ENCODE data around the gene GRID1. TPM values are rescaled to one million over a fixed set of nuclear protein-coding genes. Genes with fewer than 3 reads are reported as not detected.

GRID1 gene
- polyA plus RNA-seq, 1 donor (not counting 4 experiments of a cell fraction or from before 2014, with no cell fraction given): 0.01 TPM

- Histone ChIP-seq H3K27ac (ENCODE audit: control insufficient read depth, insufficient read depth, low read length) (no peak overlapping the region), H3K36me3 (ENCODE audit: control insufficient read depth in 2 of 2, extremely low read depth in 1 of 2, insufficient read depth in 2 of 2, low read length in 2 of 2) (no peaks in the 10 kb centered on the region), H4K20me1 (ENCODE audit: control insufficient read depth, extremely low read depth, insufficient read depth, low read length) (no peaks in the 10 kb centered on the region), H3K9ac (ENCODE audit: control insufficient read depth, extremely low read depth, insufficient read depth, low read length) (no peak overlapping the region), H3K27me3 (ENCODE audit: control insufficient read depth, extremely low read depth, insufficient read depth, low read length) (no peaks in the 10 kb centered on the region), H3K9me1 (ENCODE audit: control insufficient read depth, extremely low read depth, insufficient read depth, low read length) (no peaks in the 10 kb centered on the region), H2AFZ (ENCODE audit: control insufficient read depth, low read length) (no peak overlapping the region), H3K4me1 (ENCODE audit: control insufficient read depth, extremely low read depth, insufficient read depth, low read length) (no peaks in the 10 kb centered on the region), H3K9me3 (ENCODE audit: control insufficient read depth, low read depth, low read length) (no peaks in the 10 kb centered on the region), H3K4me3 (ENCODE audit: control insufficient read depth in 2 of 3, extremely low read depth in 1 of 3, insufficient read depth in 2 of 3, low read depth in 1 of 3, low read length in 3 of 3) (no peak overlapping the region), H3K79me2 (ENCODE audit: control insufficient read depth, insufficient read depth, low read length) (no peaks in the 10 kb centered on the region), H3K4me2 (ENCODE audit: control insufficient read depth, extremely low read depth, insufficient read depth, low read depth, low read length) (no peak overlapping the region)
- no peak for DNase-seq (ENCODE audit: low read depth, low spot score)
- dilution Hi-C loops (cut with MboI; ENCODE audit: extremely low pct_ligation_motif_present, low sequenced_read_pairs): no loop called here
- no peak for FAIRE-seq
- no peak for TF ChIP-seq EZH2 (IDR thresholded peaks at IDR 0.05; ENCODE audit: low read length)
- no peak for TF ChIP-seq CTCF (optimal IDR thresholded peaks at IDR 0.05 in 1 of 3, IDR thresholded peaks at IDR 0.05 in 1 of 3, conservative IDR thresholded peaks at IDR 0.05 in 1 of 3; ENCODE audit: extremely low read depth in 1 of 3, insufficient read depth in 2 of 3, low read length in 3 of 3)
These were observed 759.4 kb downstream of the GRID1 start for GRCh38 chr10:85607043-85607695.

- Histone ChIP-seq H3K79me2 (ENCODE audit: control insufficient read depth, insufficient read depth, low read length) (no peaks in the 10 kb centered on the region), H3K4me2 (ENCODE audit: control insufficient read depth, extremely low read depth, insufficient read depth, low read depth, low read length) (no peak overlapping the region), H3K36me3 (ENCODE audit: control insufficient read depth in 2 of 2, extremely low read depth in 1 of 2, insufficient read depth in 2 of 2, low read length in 2 of 2) (no peaks in the 10 kb centered on the region), H3K27me3 (ENCODE audit: control insufficient read depth, extremely low read depth, insufficient read depth, low read length) (no peaks in the 10 kb centered on the region), H3K4me1 (ENCODE audit: control insufficient read depth, extremely low read depth, insufficient read depth, low read length) (no peaks in the 10 kb centered on the region), H2AFZ (ENCODE audit: control insufficient read depth, low read length) (no peak overlapping the region), H3K4me3 (ENCODE audit: control insufficient read depth in 2 of 3, extremely low read depth in 1 of 3, insufficient read depth in 2 of 3, low read depth in 1 of 3, low read length in 3 of 3) (no peak overlapping the region), H3K9me3 (ENCODE audit: control insufficient read depth, low read depth, low read length) (no peaks in the 10 kb centered on the region), H4K20me1 (ENCODE audit: control insufficient read depth, extremely low read depth, insufficient read depth, low read length) (no peaks in the 10 kb centered on the region), H3K27ac (ENCODE audit: control insufficient read depth, insufficient read depth, low read length) (no peak overlapping the region), H3K9ac (ENCODE audit: control insufficient read depth, extremely low read depth, insufficient read depth, low read length) (no peak overlapping the region), H3K9me1 (ENCODE audit: control insufficient read depth, extremely low read depth, insufficient read depth, low read length) (no peaks in the 10 kb centered on the region)
- FAIRE-seq: no peak
- no peak for DNase-seq (ENCODE audit: low read depth, low spot score)
- TF ChIP-seq CTCF (optimal IDR thresholded peaks at IDR 0.05 in 1 of 3, IDR thresholded peaks at IDR 0.05 in 1 of 3, conservative IDR thresholded peaks at IDR 0.05 in 1 of 3; ENCODE audit: extremely low read depth in 1 of 3, insufficient read depth in 2 of 3, low read length in 3 of 3): no peak
- TF ChIP-seq EZH2 (IDR thresholded peaks at IDR 0.05; ENCODE audit: low read length): no peak
- dilution Hi-C loops (cut with MboI; ENCODE audit: extremely low pct_ligation_motif_present, low sequenced_read_pairs): no loop called here
These were observed 760.2 kb downstream of the GRID1 start for GRCh38 chr10:85606401-85606800.
